Measurements from ENCODE around the gene MGP.

MGP gene

DNA sequence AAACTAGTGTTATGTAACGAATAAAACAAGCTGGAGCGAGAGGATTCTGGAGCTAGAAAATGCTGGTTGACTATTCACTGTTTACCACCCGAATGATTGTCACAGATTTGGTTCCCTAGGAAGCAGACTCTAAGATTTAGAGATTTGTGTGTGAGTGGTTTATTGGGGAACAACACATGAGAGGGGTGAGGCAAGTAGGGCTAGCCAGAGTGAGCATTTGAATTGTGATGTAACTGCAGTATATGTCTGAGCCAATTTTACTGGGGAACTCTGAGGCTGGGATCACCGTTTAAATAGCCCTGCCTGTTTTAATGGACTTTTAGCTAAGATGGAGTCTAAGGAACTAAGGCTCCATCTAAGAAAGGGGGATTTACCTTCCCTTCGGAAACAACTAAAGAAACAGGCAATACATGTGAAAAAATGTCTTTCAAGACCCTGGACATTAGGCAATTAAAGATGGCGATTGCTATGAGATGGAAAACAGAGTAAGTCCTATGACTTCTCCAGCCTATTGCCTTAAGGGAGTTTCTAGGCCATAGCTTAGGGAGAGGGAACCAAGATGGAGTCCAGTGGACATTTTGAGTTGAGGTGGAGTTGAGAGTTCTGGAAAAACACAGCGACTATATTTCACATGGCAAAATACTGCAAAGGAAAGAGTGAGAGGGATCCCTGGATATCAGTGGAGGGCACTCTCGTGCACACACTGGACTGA, 6.3 kb downstream of the MGP start:
- H3K27ac ChIP-seq = no peak overlapping the region
- TF ChIP-seq ZFX (IDR thresholded peaks at IDR 0.05; ENCODE audit: borderline replicate concordance) = no peak
- TF ChIP-seq, protein P1, sequence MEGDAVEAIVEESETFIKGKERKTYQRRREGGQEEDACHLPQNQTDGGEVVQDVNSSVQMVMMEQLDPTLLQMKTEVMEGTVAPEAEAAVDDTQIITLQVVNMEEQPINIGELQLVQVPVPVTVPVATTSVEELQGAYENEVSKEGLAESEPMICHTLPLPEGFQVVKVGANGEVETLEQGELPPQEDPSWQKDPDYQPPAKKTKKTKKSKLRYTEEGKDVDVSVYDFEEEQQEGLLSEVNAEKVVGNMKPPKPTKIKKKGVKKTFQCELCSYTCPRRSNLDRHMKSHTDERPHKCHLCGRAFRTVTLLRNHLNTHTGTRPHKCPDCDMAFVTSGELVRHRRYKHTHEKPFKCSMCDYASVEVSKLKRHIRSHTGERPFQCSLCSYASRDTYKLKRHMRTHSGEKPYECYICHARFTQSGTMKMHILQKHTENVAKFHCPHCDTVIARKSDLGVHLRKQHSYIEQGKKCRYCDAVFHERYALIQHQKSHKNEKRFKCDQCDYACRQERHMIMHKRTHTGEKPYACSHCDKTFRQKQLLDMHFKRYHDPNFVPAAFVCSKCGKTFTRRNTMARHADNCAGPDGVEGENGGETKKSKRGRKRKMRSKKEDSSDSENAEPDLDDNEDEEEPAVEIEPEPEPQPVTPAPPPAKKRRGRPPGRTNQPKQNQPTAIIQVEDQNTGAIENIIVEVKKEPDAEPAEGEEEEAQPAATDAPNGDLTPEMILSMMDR (IDR thresholded peaks at IDR 0.05) = no peak

DNA sequence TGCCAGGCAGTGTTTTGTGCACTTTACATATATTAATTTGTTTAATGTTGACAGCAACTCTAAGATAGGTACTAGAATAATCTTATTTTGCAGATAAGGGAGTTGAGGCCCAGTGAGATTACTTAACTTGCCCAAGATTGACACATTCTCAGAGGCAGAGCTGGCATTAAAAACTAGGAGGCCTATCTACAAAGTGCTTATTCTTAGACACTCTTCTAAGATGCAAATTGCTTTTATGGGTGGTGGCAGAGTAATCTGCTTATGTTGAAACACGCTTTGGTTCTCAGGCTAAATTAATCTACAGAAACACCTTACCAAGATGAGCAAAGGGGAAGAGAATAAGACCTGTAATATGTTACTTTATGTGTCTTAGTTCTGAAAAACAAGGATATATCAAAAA, 7.2 kb downstream of the MGP start:
- H3K27ac ChIP-seq = no peak overlapping the region
- no peak for TF ChIP-seq ZFX (IDR thresholded peaks at IDR 0.05; ENCODE audit: borderline replicate concordance)
- TF ChIP-seq, protein P1 (IDR thresholded peaks at IDR 0.05) = no peak

DNA sequence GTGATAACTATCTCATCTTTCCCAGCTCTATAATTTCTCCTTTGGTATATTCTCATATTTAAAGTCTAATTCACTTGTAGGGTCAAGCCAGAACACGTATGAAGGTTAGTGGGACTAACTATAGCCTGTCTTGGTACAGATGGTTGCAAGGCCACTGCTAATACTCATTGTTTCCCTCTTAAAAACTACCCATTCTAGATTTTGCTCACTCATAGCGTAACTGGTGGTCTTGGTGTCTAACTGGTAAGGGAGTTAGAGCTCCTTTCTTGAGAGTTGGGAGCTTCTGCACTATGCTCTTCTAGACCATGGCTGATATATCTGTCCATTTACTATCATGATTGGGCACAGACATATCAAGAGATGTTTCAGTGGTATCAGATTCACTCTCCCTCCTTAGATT, 8.8 kb downstream of the MGP start:
- H3K27ac ChIP-seq = no peak overlapping the region
- TF ChIP-seq, protein P1 (IDR thresholded peaks at IDR 0.05) = no peak
- TF ChIP-seq ZFX (IDR thresholded peaks at IDR 0.05; ENCODE audit: borderline replicate concordance) = no peak

DNA sequence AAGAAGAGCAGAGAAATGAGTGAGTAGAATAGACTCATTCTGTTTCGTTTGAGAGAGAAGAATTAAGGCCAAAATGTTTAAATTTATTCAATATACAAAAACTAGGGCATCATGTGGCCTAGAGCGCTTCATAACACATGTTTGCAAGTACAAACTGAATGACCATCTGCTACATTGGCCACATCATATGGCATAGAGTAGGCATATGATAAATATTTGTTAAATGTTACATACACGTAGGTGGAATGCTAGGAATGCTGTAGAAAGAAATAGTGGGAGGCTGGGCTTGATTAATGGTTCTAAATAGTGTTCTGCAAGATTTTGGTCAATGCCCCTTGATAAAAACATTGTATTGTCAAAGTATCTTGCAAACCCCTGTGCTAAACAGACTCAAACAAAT, 10.8 kb downstream of the MGP start:
- H3K27ac ChIP-seq = no peak overlapping the region
- no peak for TF ChIP-seq ZFX (IDR thresholded peaks at IDR 0.05; ENCODE audit: borderline replicate concordance)
- TF ChIP-seq, protein P1 (IDR thresholded peaks at IDR 0.05) = no peak

GRCh38 chr12:14873440-14874185, 12.0 kb downstream of the MGP start:
- TF ChIP-seq, protein P1 (IDR thresholded peaks at IDR 0.05) = no peak
- TF ChIP-seq ZFX (IDR thresholded peaks at IDR 0.05; ENCODE audit: borderline replicate concordance) = no peak

GRCh38 chr12:14871886-14872285, 13.8 kb downstream of the MGP start:
- no peak overlapping the region for H3K27ac ChIP-seq
- TF ChIP-seq, protein P1 (IDR thresholded peaks at IDR 0.05) = no peak
- TF ChIP-seq ZFX (IDR thresholded peaks at IDR 0.05; ENCODE audit: borderline replicate concordance) = no peak

More at GRCh38 chr12:14873440-14874185, 12.0 kb downstream of the MGP start:
- no peak overlapping the region for H3K27ac ChIP-seq

GRCh38 chr12:14871247-14871646, 14.4 kb downstream of the MGP start:
- TF ChIP-seq, protein P1 (IDR thresholded peaks at IDR 0.05) = no peak
- TF ChIP-seq ZFX (IDR thresholded peaks at IDR 0.05; ENCODE audit: borderline replicate concordance) = no peak
- H3K27ac ChIP-seq = no peak overlapping the region

Measured in 22Rv1 (cell line).